Stimulated activated naive CD4-positive, alpha-beta T cell treated with Interleukin-2 at 50 U/mL for 16 hours (primary cell): Measurements from ENCODE around the gene GMDS.

Experiments used
- DNase-seq: peaks from one replicate; lab custom pipeline; 2025; lab: John Stamatoyannopoulos, UW

Gene GMDS

GRCh38 chr6:1601158-1602048 is 644.0 kb downstream of the GMDS start:
- DNase-seq, result no peak

DNA sequence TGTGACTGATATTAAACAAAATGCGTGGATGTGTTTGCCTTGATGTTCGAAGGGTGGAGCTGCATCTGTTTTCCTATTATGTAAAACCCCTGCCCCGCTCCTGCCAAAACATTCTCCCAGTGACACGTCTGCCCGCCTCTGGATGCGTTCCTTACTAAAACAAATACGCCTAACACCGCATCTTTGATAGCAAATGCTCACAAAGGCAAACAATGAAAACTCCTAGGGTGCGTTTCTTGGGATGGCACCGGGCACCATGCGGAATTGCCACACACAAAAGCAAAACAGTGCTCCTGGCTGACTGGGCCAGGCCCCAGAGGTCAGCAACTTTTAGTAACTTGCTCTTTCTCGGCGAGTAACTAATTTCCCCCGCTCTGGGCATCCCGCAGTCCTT is 644.6 kb downstream of the GMDS start:
- DNase-seq, result no peak

DNA sequence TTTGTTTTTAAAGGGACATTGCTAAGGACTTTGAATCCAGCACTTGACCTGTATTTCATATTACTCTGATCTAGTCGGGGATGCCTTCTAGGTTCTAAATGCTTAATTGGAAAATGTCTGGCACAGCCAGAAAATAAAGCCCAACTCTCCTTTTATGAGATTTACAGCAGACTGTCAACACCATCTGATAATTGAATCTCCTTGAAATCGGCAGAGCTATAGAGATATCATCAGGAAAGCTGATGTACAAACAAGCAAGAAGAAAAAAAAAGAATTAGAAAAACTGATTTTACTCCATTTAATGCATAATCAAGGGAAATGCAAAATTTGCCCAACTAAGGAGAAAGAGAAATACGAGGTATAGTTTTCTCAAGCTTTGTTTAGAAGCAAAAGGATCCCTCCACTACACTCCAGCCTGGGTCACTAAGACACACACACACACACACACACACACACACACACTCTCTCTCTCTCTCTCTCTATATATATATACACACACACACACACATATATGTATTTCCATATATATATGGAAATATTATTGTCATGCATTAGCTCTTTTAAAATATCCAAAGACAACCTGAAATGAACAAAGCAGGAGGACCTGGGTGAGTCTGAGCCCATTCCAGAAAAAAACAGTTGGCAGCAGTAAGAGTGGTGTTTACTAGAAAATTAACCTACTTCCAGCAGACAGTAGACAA is 645.2 kb downstream of the GMDS start:
- DNase-seq, result no peak

DNA sequence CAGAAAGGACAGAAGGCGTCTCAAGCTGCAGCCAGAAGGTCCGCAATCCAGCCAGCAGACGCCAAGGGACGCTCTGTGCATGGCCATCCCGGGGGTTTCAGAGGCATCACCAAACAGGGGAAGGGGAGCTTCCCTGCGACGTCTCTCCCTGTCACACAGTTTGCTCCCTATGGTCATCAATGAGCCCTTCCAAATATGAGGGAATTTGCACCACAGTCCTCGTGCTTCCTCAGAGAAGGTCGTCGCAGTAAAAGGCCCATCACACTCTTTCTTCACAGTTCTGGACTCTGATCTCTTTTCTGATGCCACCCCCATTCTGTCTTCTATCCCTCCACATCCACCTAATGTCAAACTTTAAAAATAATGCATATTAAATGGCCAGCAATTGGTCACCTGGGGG is 645.9 kb downstream of the GMDS start:
- no peak for DNase-seq

DNA sequence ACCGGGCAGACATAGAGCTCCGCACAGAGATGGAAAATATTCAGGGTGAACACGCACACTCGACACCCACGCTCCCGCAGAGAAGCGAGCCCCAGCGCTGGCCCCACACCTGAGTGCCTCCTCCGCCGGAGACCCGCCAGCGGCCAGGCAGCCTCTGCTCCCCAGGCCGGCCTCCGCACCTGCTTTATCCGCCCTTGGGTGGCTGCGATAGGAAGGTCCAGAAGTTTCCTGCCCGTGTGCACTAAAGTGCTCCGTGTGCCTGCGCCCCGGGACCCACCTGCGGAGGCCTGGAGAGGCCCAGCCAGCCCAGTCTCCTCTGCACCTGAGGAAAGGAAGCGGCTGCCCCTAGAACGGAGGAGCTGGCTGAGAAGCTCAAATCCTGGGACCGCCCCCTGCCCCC is 646.5 kb downstream of the GMDS start:
- no peak for DNase-seq

GRCh38 chr6:1598433-1598832 is 647.0 kb downstream of the GMDS start:
- DNase-seq, result no peak

GRCh38 chr6:1597924-1598323 is 647.5 kb downstream of the GMDS start:
- no peak for DNase-seq

DNA sequence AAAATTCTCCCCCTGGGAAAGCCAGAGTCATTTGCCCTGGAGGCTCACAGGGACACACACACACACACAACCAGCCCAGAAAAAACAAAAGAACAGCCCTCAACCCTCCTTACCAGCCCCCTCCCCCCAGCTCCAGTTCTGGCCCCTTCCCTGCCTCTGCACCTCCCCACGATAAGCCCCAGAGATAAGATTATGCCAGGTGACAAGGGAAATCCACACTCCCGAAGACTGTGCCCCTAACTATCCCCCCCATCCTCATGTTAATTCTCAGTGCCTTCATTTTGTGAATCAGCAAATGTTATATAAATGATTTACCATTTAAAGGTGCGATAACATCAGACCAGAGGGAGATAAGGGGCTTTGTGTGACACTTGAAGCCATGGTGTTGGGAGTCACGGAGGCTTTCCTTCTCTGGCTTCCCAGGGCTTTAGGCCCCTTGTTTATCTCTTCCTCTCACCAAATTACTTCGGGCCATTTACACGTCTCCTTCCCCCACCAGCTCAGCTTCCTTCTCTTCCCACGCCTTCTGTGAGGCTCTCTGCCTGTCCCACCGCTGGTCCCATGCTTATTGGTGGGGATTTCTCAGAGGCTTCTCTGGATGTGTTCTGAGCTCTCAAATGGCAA is 648.2 kb downstream of the GMDS start:
- no peak for DNase-seq

DNA sequence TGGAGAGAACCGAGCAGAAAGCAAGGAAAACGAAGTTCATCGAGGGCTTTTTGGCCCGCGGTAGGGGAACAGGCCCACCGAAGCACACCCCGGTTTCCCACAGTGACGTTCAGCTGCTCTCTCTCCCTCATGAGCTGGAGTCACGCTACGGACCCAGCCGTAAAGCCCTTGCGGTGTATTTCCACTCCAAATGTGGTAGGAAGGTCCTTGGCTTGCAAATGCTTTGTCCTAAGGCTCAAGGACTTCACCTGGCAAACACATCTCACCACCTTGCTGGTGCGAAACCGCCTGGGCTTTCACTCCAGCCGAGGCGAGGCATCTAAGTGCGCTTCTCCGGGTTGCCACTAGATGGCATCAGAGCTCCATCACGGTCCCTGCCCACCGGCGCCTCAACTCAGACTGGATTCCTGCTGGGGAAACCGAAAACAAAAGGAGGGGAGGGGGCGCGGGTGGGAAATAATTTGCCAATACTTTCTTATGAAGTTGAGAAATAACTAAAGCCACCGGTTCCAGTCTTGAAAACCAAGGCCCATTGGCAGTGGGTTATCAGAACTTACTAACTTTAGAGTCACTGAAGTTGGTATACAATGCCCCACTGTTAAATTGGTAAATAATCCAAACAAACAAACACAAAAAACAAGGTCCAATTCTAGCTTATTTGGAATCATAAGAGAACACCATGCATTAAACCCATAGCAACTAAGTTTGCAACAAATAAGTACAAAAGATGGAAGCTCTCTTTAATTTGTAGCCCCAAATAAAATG is 649.1 kb downstream of the GMDS start:
- DNase-seq, result peak; percentile 47

DNA sequence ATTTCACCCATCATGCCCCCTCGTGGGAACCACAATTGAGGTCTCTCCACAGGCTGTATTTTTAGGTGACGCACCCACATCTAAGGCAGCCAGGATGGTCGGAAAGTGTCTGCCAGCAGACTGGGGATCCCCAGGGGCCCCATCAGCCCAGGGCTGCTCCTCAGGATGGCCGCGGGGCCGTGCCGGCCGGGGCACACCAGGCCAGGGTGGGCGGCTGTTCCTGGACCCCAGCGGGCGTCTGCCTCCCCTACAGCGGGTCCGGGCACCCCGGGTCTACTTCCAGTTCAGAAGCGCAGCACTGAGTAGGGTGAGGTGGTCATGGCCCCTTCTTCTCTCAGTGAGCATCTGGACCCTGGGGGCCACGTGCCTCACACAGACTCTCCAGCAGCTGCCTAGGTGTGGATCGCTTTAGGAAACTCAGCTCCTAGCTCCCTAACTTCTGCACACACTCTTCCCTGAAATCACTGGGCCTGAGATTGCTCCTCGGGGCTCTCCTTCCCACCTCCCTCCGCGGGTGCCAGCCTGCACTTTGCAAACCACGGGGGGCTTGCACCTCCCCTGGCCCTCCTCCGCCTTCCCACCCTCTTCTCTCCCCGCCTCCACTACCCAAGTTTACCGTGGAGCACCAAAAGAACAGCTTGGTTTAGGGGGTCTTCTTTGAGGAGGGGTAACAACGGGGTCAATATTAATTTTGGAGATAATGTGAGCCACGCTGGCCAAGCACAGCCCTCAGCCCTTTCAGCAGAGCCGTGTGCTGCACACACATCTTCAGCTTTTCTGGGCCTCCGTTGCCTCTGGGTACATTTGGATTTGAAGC is 649.9 kb downstream of the GMDS start:
- no peak for DNase-seq

DNA sequence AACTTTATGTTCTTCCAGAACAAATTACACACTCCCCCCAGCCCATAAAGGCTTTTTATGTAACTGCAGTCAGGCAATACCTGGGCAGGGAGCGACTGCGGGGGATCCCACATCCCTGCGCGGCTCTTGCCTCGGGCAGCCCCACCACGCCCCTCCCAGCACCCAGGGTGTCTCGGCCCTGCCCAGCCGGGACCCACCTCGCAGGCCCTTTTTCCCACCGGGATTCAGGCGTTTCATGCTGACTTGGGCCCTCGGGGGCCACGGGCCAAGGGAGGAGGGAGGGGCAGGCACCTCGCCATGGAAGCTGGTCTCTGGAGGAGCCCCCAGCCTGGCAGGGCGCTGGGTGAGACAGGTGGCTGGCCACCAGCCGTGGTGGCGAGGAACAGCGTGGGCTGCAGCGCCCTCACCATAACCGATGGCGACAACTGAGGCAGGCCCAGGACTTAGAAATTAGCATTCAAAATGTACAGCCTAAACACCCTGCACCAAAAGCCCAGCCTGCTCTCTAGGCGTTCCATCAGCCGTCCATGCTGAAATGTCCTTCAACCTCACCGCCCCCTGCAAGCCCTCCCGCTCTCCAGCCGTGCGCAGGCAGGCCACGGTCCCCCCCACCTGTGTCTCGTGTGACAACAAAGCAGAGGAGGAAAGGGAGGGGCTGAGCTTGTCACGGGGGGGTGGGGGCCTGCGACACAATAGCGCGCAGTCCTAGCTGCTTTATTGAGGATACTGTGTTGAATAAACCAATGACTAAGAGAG is 650.8 kb downstream of the GMDS start:
- DNase-seq, result no peak

- no peak for DNase-seq
These were observed 651.5 kb downstream of the GMDS start for GRCh38 chr6:1593958-1594314.

DNA sequence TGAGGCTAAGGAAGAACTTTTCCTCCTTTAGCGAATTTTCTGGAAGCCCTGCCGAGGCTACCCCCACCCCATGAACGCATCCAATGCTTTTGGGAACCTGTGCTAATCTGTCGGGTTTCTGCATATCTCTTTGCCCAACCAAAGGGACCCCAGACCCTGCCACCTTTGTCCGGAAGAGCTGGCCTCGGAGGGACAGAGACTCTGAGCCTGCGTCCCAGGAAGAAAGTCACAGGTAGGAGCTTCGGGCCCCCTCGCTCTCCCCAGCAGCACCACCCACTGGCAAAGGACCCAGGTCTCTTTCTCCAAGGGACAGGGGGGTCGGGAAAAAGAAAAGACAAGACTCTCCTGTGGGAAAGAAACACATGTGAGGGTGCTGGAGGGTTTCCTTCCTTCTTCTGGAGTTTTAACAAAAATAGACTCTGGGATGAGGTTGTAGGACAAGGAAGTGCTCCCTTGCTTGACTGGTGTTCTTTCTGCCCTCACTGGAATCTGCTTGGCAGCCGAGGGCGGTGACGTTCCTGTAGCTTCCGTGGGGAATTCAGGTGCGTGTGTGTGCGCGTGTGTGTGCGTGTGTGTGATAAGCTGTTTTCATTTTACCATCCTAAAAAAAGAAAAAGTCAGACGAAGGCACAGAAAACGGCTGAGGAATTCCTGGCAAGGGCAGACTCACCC is 652.0 kb downstream of the GMDS start:
- no peak for DNase-seq

DNA sequence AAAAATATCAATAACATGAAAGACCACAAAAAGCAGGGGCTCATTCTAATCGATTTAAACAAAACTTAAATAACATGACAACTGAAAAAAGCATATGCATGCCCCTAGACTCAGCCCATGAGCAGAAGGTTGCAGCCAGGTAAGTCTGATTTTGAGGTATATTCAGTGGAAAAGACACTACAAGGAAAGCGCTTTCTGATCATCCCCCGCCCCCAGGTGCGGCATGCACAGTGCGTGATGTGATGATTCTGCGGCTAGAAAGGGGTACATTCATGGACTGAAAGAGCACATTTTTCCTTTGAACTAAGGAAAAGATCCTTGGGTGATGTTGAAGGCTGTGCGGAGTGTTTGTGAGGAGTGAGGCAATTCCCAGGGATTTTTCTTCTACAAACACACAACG is 652.6 kb downstream of the GMDS start:
- no peak for DNase-seq

GRCh38 chr6:1591926-1592325 is 653.5 kb downstream of the GMDS start:
- DNase-seq, result no peak

DNA sequence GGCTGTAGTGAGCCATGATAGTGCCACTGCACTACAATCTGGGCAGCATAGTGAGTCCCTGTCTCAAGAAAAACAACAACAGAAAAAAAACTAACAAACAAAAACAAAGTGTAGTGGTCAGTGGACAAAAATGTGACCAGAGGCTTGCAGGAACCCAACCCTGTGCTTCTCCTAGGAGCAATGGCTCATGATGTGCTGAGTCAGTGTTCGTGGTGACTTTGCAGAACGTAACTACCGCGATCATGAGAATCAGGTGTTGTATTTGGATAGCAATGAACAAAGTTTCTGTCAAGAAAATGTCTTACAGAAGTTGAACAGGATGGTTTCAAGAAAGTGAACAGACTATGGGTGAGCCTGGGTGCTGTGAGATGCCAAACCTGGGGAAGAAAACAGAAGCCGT is 654.2 kb downstream of the GMDS start:
- no peak for DNase-seq

- DNase-seq, result no peak
These were observed 654.8 kb downstream of the GMDS start for GRCh38 chr6:1590580-1590979.

DNA sequence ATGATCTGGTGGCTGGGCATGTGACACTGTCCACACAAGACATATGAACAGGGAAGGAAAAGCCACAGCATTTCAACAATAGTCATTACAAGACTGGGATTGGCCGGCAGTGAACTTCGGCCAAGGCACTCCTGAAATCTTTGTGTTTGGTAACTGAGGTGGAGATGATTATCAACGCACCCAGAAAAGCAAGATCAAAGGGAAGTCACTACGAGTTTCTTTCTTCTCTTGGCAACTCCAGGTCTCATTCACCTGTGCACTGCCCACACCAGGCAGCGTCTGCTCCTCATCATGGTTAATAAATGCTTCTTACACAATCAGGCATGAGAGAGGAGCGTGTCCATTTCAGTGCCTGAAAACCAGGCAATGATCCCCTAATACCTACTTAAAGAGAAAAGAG is 656.2 kb downstream of the GMDS start:
- DNase-seq, result no peak

DNA sequence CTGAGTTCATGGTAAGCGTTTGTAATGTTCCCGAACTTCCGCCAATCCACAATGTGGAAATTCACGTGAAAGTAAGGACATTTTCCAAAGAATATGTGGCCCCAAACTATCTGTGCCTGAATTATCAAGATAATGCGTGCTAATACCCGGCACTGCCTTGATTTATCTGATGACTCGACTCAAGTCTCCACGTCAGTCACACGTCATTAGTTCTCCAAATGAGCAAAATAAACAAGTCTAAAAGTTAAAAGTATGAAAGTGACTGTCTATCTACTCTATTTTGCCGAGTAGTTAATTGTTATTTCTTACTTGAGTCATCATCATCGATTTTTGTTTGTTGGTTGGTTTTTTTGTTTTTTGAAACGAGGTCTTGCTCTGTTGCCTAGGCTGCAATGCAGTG is 657.4 kb downstream of the GMDS start:
- no peak for DNase-seq

GRCh38 chr6:1587546-1587945 is 657.9 kb downstream of the GMDS start:
- DNase-seq, result no peak
